K562 (cell line): ENCODE measurements around the gene POLD4. TPM values are rescaled to one million over a fixed set of nuclear protein-coding genes. Genes with fewer than 3 reads are reported as not detected.

ENCODE experiments used
- BCLAF1 ChIP-seq, 2 experiments: fragments of 450-650 bp in 1 of 2; IDR thresholded peaks; 2 replicates each; pipeline ENCODE4 v1.6.1; 2011 to 2017; ENCODE audit warnings: low read depth in 2 of 2, antibody characterized with exemption in 1 of 2, borderline replicate concordance in 1 of 2, low read length in 1 of 2, mild to moderate bottlenecking in 1 of 2, mixed read lengths in 1 of 2; ENCODE audit not compliant: control insufficient read depth in 1 of 2
- ELK1 ChIP-seq: sonication (generic); formaldehyde crosslinking; IDR thresholded peaks from 2 replicates; pipeline ENCODE4 v1.8.1; 2022; ENCODE audit warnings: missing genetic modification reagents
- ESRRA ChIP-seq: fragments of 450-650 bp; IDR thresholded peaks from 2 replicates; pipeline ENCODE4 v1.6.1; 2014; ENCODE audit warnings: low read depth, mild to moderate bottlenecking, moderate library complexity, borderline replicate concordance
- ETS2 ChIP-seq: IDR thresholded peaks from 2 replicates; pipeline ENCODE4 v1.6.1; 2016; ENCODE audit warnings: borderline replicate concordance, missing genetic modification characterization, mild to moderate bottlenecking, moderate library complexity, missing compliant biosample characterization; ENCODE audit not compliant: poor library complexity, severe bottlenecking
- IRF9 ChIP-seq: fragments of 450-650 bp; IDR thresholded peaks from 2 replicates; pipeline ENCODE4 v1.6.1; 2016; ENCODE audit warnings: missing biosample characterization, missing genetic modification characterization
- LEF1 ChIP-seq: fragments of 450-650 bp; IDR thresholded peaks from 2 replicates; pipeline ENCODE4 v1.6.1; 2016; ENCODE audit warnings: mild to moderate bottlenecking
- MCM3 ChIP-seq: fragments of 450-650 bp; IDR thresholded peaks from 2 replicates; pipeline ENCODE4 v1.6.1; 2016
- MECOM ChIP-seq: fragments of 250-450 bp; sonication (Bioruptor Pico); IDR thresholded peaks from 2 replicates; pipeline ENCODE4 v1.8.0; 2022; ENCODE audit warnings: inconsistent platforms
- RB1 ChIP-seq: fragments of 450-650 bp; IDR thresholded peaks from 2 replicates; pipeline ENCODE4 v1.6.1; 2017; ENCODE audit warnings: low read depth, mild to moderate bottlenecking
- RUNX1 ChIP-seq: sonication (generic); IDR thresholded peaks from 2 replicates; pipeline ENCODE4 v1.6.1; 2016; ENCODE audit warnings: antibody characterized with exemption, low read depth
- TGIF2 ChIP-seq: sonication (generic); formaldehyde crosslinking; IDR thresholded peaks from 2 replicates; pipeline ENCODE4 v1.8.1; 2022; ENCODE audit warnings: mild to moderate bottlenecking, missing genetic modification reagents, moderate library complexity
- USF2 ChIP-seq: sonication (generic); formaldehyde crosslinking; IDR thresholded peaks from 2 replicates; pipeline ENCODE4 v1.5.0; 2020; ENCODE audit warnings: missing genetic modification reagents
- ZFX ChIP-seq: sonication (generic); formaldehyde crosslinking; IDR thresholded peaks from 2 replicates; pipeline ENCODE4 v1.8.0; 2022; ENCODE audit warnings: mild to moderate bottlenecking, missing genetic modification reagents, moderate library complexity
- ZNF280A ChIP-seq: fragments of 450-650 bp; IDR thresholded peaks from 2 replicates; pipeline ENCODE4 v1.6.1; 2018; ENCODE audit warnings: mild to moderate bottlenecking, low read depth; ENCODE audit not compliant: partially characterized antibody
- ZNF512 ChIP-seq: IDR thresholded peaks from 2 replicates; pipeline ENCODE4 v1.6.1; 2016; ENCODE audit warnings: missing genetic modification characterization, missing compliant biosample characterization
- ZNF695 ChIP-seq: fragments of 450-650 bp; formaldehyde crosslinking; IDR thresholded peaks from 2 replicates; pipeline ENCODE4 v1.4.0; 2020; ENCODE audit warnings: mild to moderate bottlenecking, moderate library complexity
- ZNF830 ChIP-seq: fragments of 250-450 bp; sonication (Bioruptor Pico); IDR thresholded peaks from 2 replicates; pipeline ENCODE4 v1.5.0; 2021; ENCODE audit warnings: mild to moderate bottlenecking
- polyA plus RNA-seq, 8 experiments: library from polyadenylated mRNA; depleted of rRNA in 4 of 8; stranded (reverse) in 5 of 8; unstranded in 3 of 8; fragments of >200 nt; fragmentation: Nextera tagmentation in 2 of 8; fragmentation: Illumina TruSeq in 1 of 8; extraction: Ambion mirVana in 2 of 8; extraction: Trizol in 1 of 8; gene quantifications; 2 replicates each; pipeline versions ENCODE4 v1.2.1 to v1.2.3, GENCODE V29; 2011 to 2014; ENCODE audit warnings: inconsistent platforms in 1 of 8, missing spikeins in 1 of 8
- total RNA-seq, 7 experiments: library from RNA; depleted of rRNA in 6 of 7; stranded (reverse); fragments of >200 nt in 6 of 7; fragmentation: Illumina TruSeq in 2 of 7; extraction: Trizol in 2 of 7; gene quantifications; 2 replicates each; pipeline versions ENCODE4 v1.2.1 to v1.2.3, GENCODE V29; 2011 to 2021; ENCODE audit warnings: low replicate concordance in 1 of 7

Gene POLD4
- total and polyA plus RNA-seq, 9 of the 15 experiments (the other 6 are each of a cell fraction or from before 2014, with no cell fraction given), result 5.8 to 64.5 (median 18.3) TPM

GRCh38 chr11:67373648-67374570 is 20.6 kb upstream of the POLD4 start (continued):
- no peak for TF ChIP-seq ZNF280A
- no peak for TF ChIP-seq ZNF695 (CRISPR knock-in tag)
- no peak for TF ChIP-seq MECOM (CRISPR knock-in tag)
- no peak for TF ChIP-seq ESRRA
- peak; percentile 1; the same call in 1 of the 2 replicates for TF ChIP-seq ZFX (CRISPR knock-in tag)
- peak; percentile 34; the same call in 1 of the 2 replicates for TF ChIP-seq USF2 (CRISPR knock-in tag)
- 0 out of 2 replicates have a peak, but pooled peaks have one; percentile 17 for TF ChIP-seq LEF1
- no peak for TF ChIP-seq IRF9
- TF ChIP-seq ZNF512, result no peak
- TF ChIP-seq RB1, result peak; percentile 53; the same call in 1 of the 2 replicates
- no peak for TF ChIP-seq TGIF2 (CRISPR knock-in tag)
- TF ChIP-seq MCM3, result no peak
- TF ChIP-seq RUNX1, result no peak
- no peak for TF ChIP-seq ETS2 (tag)
- TF ChIP-seq ZNF830 (CRISPR knock-in tag), result no peak
- TF ChIP-seq BCLAF1 (IDR thresholded peaks at IDR 0.05; ENCODE audit: borderline replicate concordance in 1 of 2, control insufficient read depth in 1 of 2, low read depth in 2 of 2, low read length in 1 of 2), result no peak
- TF ChIP-seq ELK1 (CRISPR knock-in tag), result no peak
